GM19238 (cell line): ENCODE data around the gene FNDC3B.

Experiments
- DNase-seq: peaks from one replicate; pipeline ENCODE4 v3.0.0; 2011; ENCODE audit warnings: low spot score; ENCODE audit not compliant: insufficient read length

FNDC3B gene

DNA sequence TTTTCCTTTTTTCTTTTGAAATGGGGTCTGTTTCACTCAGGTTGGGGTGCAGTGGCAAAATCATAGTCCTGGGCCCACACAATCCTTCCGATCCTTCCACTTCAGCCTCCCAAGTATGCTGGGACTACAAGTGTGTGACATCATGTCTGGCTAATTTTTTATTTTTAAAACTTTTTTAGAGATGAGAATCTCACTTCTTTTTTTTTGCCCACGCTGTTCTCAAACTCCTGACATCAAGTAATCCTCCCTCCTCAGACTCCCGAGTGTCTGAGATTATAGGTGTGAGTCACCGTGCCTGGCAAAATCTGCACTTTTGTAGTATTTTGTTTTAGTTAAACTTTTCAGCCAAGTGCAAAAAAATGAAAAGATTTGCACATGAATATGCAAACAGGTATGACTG, 171.0 kb downstream of the FNDC3B start:
- DNase-seq: no peak

DNA sequence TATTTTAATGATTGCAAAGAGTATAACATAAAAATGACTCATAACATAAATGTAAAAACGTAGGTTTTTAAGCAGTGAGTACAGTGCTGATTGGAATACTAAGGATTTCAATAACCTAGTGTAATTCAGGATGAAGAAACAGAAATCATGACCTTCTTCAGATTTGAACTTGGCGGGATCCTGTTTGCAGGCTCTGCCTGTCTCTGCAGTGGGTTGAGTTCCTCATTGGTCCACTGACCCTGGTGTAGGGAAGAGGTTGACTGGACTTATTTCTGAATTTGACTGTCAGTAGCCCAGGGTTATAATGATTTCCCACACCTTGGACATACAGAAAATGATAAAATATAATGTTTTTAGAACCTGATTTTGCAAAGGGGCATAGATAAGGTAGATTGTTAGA, 171.7 kb downstream of the FNDC3B start:
- DNase-seq: no peak

DNA sequence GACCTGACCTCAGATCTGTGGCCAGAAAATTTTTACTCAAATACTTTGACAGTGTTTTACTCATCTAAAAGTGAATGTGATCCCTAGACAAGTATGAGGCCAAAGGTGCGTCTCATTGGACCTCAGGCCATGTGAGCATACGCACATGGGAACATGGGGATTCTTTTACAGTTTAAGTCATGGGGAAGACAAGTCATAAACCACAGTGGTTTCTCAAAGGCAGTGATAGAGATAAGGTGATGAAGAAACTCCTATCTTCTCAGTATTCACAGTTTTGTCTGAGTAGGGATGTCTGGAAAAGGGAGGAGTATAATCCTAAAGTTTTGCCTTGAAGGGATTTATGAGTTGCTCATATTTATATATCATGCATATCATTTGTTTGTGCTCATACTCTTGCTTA, 173.8 kb downstream of the FNDC3B start:
- DNase-seq: no peak

DNA sequence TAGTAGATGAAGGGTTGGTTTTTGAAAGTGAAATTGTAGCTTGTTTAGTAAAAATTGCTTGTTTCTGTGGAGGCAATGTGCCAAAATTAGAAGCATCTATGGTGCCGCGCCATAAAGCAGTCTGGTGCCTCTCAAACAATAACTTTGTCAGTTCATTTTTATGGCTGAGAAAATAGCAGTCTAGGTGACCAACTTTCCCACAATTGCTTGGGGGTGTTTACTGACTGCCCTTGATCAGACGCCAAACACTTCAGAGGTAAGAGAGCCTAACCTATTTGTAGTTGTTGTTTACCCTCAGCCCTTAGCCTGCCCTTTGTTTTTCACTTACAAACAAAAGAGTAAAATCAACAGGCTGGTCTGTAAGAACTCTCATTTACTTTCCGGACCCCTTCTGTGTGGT, 174.5 kb downstream of the FNDC3B start:
- DNase-seq: no peak

DNA sequence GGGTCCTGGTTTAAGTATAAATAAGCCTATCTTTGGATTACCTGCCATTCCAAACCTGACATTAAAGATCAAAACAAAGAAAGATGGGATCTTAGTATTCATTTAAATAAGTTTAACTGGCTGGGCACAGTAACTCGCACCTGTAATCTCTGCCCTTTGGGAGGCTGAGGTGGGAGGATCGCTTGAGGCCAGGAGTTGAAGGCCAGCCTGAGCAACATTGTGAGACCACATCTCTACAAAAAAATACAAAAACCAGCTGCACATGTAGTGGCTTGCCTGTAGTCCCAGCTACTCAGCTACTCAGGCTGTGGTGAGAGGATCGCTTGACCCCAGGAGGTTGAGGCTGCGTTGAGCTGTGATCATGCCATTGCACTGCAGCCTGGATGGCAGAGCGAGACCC, 176.9 kb downstream of the FNDC3B start:
- DNase-seq: no peak

DNA sequence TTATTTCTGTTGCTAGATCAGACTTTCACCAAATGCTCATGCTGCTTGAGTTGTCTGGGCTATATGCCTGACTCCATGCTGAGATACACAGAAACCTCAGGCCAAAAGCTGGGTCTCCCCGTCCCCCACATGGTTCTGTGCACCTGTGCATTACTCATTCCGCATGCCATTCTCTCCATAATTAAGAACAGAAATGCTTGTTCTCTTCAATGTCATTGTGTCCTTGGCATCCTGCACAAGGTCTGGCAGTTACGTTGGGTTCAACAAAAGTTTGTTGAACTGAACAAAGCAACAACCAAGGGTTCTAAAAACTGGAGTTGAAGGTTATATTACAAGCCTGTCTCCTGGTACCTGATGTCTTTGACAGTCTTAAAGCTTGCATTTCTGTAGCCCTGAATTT, 177.5 kb downstream of the FNDC3B start:
- no peak for DNase-seq

DNA sequence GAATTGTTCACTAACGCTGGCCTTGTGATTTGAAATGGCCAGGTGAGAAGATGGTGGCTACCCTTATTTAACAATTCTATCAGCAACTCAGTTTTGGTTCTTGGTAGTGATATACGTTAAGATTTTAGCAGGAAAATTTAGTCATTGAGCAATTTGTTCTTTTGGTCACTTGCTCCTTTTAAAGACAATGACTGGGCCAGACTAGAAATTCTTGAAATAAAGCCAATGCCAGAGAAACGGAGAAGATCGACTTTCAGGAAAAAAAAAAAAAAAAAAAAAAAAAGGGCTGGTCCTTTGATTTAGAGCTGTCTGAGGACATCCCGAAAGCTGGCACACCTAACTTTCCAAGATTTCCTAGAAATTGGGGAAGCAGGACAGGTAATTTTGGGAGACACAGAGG, 178.5 kb downstream of the FNDC3B start:
- no peak for DNase-seq

DNA sequence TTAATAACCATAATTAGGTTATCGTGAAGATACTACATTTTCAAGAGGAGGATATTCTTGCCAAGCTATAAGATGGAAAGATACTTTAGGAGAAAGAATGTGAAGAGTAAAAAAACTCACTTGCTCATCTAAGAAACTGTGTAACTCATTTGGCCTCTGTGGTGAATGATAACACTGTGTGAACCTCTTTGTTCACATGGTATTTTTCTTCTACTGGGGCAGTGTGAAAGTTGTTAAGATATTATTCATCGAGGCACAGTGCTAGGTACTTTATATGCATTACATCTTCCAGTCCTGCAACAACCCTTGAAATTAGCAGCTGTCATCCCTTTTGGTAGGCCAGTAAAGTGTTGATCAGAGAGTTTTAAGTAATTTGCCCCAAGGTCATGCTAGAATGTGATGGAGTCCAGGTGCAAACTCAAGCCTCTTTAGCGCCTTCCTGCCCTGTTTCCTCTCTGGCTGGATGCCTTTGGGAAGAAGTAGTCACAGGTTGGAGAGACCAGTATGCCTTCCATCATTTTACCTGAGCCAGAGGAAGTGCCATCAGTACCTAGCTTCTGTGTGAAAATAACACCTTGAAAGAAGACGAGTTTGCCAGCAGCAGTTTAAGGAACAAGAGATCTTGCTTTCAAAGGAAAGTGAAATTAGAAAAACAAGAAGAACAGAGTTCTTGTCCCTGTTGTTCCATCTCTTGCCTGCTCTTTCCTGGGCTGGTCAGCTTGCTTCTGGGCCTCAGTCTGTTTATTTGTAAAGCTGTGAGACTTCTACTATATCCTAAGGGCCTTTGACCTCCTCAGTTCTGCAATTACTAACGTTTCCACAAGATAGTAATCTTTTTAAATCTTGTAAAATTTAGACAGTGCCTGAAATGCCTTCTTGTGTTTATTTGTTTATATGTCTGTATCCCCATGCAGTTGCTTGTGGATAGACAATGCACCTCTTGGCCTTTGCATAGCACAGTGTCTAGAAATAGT, 179.3 kb downstream of the FNDC3B start:
- no peak for DNase-seq

DNA sequence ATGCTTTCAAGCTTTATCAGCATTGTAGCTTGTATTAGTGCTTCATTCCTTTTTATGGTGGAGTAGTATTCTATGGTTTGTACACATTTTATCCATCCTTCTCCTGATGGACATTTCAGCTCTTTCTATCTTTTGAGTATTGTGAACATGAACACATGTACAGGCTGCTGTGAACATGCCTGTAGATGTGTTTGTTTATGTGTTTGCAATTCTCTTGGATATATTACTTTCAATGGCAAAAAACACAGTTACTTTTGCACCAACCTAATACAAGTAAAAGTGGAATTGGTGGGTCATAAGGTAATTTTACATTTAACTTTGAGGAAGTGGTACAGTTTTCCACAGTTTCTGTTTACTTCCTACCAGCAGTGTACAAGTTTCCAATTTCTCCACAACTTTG, 180.4 kb downstream of the FNDC3B start:
- DNase-seq: no peak

DNA sequence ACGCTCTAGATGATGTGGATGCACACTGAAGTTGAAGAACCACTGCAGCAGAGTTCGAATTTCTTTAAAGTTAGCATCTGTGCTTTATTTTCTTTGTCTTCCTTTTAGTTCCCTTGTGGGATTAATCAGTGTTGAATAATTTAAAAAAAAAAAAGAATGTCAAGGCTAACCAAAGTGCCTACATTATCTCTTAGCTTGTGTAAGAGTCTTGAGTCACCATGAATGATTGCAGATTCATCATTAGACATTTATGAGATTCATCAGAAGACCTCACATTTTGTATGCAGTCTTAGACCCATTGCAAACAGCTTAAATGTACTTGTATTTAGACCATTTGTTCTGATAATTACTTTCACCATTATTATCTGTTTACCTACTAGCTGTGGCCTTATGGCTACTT, 182.2 kb downstream of the FNDC3B start:
- no peak for DNase-seq

DNA sequence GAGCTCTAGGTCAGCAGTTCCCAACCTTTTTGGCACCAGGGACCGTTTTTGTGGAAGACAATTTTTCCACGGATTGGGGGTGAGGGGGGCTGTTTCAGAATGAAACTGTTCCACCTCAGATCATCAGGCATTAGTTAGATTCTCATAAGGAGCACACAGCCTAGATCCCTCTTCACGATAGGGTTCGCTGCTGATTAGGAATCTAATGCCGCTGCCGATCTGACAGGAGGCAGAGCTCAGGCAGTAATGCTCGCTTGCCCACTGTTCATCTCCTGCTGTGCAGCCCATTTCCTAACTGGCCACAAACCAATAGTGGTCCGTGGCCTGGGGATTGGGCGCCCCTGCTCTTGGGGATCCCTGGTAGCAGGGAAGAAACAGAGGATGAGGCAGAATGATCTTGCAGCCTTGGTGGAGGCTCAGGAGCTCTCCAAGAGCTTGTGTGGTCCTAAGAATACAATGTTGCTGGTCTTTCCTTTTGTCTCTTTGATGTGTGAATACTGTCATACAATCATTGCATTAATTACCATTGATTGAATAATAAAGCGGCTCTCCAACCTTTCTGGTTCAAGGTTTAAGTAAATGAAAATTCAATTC, 183.2 kb downstream of the FNDC3B start:
- no peak for DNase-seq

DNA sequence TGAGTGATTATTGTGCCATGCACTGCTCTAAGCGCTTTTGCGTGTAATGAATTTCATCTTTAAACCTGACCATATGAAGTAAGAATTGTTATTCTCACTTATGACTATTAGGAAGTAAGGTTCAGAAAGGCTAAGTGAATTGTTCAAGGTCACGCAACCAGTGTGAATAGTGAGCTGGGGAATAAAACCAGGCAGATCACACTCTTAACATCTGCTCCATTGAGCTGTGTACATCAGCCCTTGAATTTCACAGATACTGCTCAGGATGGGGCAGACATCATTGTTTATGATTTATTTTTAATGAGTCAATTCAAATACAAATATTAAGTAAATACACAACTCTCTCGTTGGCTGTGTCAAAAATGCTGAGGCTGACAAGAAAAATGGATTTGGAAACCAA, 184.5 kb downstream of the FNDC3B start:
- DNase-seq: no peak

DNA sequence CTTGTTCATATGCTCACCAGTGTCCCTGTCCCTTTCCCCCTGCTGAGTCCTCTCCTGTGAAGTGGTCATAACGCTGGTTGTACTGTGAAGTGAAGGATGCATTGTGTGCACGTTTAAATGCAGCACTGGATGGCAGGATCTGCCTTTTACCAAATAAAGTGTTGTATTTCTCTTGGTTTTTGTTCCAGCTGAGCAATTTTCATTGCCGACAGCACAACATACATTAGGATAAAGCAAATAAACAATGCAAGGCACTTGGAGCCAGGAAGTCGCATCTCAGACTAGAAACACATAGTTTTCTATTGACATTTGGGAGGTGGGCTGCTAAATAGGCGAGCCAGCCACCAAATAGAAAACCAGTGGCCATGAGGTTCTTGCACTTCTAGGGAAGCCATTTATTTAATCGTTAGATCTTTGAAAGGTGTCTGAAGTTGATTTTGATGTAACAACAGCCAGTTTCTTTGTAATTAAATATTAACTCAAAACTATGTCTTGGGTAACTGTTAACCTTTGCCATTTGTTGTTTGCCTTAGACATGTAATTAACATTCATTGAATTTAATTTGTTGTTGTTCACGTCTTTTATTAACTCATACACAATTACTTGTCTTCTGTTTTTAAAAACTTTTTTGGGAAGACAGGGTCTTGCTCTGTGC, 185.3 kb downstream of the FNDC3B start:
- no peak for DNase-seq

DNA sequence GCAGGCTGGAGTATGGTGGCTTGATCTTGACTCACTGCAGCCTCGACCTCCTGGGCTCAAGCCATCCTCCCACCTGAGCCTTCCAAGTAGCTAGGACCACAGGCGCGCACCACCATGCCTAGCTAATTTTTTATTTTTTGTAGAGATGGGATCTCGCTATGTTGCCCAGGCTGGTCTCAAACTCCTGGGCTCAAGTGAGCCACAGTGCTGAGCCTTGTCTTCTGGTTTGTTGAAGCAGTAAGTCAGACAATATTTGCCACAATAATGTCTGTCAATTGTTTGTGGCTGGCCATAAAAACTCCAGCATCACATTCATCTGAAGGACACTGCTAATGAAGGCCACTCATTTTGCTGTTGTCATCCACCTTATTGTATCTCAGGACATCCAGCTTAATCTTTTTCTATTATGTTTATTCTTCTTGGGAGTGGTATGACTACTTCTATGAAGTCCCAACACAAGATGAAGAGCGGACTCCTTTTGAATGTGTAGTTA, 185.9 kb downstream of the FNDC3B start:
- DNase-seq: no peak

DNA sequence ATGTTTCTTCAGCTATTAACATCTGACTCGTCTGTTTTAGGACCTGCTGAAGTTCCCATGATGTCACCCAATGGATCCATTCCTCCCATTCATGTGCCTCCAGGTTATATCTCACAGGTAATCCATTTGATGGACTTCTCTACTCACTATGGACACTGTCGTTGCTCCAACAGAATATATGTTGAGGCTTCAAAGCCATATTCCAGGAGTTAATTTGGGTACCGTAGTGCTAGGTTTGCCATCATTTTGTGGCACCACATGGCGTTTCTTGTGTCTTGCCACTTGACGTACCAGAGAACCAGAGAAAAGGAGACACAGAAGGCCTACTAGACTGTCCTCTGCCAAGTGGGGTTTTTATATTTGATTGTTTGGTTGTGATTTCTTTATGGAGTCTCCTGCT, 187.5 kb downstream of the FNDC3B start:
- no peak for DNase-seq

DNA sequence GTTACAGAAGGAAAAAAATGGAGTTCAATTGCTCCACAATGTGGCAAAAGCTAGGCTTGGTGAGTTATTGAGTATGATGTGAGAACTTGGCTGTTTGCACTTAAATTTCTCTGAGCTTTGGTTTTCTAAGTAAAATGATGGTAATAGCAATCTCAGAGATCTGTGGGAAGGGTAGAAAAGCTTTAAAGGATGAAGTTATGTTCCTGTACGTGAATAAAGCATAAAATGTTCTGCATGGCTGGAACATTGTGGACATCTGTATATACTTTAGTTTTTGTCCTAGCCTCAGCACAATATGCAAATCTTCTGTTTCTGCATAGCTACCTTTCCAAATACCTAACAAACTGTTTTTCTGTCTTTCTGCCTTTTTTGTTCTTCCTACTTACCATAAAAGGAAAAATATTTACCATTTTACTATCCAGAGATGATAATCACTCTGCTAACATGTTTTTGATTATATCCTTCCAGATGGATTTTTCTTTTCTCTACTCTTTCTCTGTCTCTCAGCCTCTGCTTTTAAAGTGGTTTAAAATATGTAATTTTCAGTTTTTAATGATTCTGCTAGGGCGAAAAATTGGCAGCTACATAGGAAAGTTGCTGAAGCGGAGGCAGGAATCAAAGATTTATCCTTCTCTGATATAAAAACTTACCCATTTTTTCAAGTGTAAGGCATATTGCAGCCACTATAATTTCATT, 188.1 kb downstream of the FNDC3B start:
- no peak for DNase-seq

DNA sequence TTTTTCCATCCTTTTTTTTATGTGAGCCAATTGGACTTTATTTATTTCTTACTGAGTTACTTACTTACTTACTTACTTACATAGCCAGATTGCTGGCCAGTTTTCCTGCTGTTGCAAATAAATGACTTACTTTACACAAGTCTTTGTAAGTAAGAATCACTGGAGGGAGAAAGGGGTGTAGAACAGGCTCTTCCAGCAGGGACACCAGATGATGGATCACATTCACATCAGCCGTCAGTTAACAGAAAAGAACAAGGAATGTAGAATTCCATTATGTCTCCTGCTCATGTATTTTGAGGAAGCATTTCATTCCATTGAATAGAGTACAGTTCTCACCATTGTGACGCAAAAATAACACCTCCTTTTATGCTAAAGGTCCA, 188.6 kb downstream of the FNDC3B start:
- DNase-seq: no peak

DNA sequence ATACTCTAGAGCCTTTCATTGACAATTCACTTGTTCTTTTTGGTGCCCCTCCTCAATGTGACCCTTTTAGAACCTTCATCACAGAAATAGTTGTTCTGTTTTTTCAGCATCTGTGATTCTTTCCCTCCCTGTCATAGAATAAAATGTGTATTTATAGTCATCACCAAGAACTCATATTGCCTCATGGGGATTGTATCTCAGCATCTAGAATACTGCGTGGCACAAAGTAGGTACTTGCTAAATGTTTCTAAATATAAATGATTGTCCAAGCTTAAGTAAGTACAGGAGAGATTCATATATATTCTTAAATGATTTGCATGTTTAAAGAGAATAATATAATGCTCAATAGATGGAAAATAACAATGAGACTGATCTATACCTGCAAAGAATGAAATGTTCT, 190.1 kb downstream of the FNDC3B start:
- DNase-seq: no peak

DNA sequence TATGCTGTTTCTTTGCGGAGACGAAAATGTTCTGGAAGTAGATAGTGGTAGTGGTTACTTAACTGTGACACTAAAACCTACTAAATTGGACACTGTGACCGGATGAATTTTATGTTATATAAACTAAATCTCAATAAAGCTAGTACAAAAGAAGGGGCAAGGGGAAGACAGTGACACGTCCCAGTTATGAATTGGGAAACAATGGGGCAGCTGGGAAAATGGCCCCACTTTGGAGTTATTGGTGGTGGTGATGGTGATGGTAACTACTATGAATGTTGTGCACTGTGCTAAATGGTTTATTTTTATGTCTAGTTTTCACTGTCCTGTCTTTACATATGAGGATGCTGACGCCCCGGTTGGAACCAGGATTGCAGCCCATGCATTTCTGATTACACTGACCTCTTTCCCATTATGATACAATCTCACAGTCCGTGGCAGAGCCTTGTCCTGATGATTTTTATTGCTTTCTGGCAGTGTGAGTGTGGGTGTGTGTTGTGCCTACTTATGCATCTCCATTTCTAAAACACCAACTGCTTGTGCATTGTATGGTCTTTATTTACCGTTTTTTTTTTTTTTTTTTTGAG, 192.0 kb downstream of the FNDC3B start:
- no peak for DNase-seq

DNA sequence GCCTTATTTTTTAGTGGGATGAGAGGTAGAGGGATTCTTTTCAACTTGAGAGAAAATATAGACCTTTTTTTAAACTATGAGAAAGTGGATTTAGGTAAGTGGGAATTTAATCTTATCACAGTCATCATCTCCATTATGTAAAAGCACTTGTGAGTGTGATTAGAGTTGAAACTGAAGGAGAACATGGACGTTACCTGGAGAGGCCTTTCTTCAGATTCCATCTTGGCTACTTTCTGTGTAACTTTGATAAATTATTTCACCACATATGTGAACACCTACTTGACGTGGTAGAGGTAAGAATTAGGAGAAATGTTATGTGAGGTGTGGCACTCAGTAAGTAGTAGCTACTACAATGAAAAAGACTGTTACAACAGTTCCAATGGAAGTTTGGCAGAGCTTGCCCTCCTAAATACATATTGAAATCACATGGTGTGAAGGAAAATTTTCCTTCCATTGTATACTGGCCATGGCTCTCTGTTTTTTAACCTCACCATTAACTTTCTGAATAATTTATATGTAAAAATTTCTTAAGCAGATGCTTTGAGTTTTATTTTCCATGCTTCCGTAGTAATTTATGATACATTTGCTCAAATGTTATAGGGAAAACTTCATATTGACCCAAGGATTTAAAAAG, 193.3 kb downstream of the FNDC3B start:
- no peak for DNase-seq
